Activated CD8-positive, alpha-beta memory T cell treated with anti-CD3 and anti-CD28 coated beads, Interleukin-2, amount 10 ng/mL, durations not matched to agents 7 days and 5 days (primary cell): Measurements from ENCODE around the gene TRPC1. TPM values are rescaled to one million over a fixed set of nuclear protein-coding genes. Genes with fewer than 3 reads are reported as not detected.
"Not testable (repeated sequence)": the region's sequence is repeated elsewhere in the genome, so short reads cannot be mapped to it uniquely, and the experiment has no call there.

Source experiments
- ATAC-seq: fragments of 150-1000 bp; cut with Tn5 transposase; one replicate; pipeline ENCODE4 v1.10.0; 2021; ENCODE audit warnings: moderate library complexity
- CTCF ChIA-PET: fragments of 350-600 bp; sonication (Branson Sonifier 250); formaldehyde crosslinking; loops from one replicate; lab custom pipeline; 2021; ENCODE audit warnings: antibody characterized with exemption; lab: Charles Lee
- DNase-seq: peaks from one replicate; pipeline ENCODE4 v3.0.0-alpha.2; 2020
- H3K27ac Mint-ChIP-seq: one replicate; pipeline ENCODE4 v1.8.0; 2021; ENCODE audit warnings: mild to moderate bottlenecking, mixed read lengths
- H3K27me3 Mint-ChIP-seq: one replicate; pipeline ENCODE4 v1.8.0; 2021; ENCODE audit warnings: mixed read lengths
- H3K36me3 Mint-ChIP-seq: one replicate; pipeline ENCODE4 v1.8.0; 2021; ENCODE audit warnings: mild to moderate bottlenecking, mixed read lengths
- H3K4me1 Mint-ChIP-seq: one replicate; pipeline ENCODE4 v1.8.0; 2021; ENCODE audit warnings: mixed read lengths
- H3K4me3 Mint-ChIP-seq: one replicate; pipeline ENCODE4 v1.8.0; 2021; ENCODE audit warnings: mild to moderate bottlenecking, moderate library complexity, mixed read lengths
- H3K9me3 Mint-ChIP-seq: one replicate; pipeline ENCODE4 v1.8.0; 2022; ENCODE audit warnings: low read depth, mixed read lengths
- total RNA-seq, 2 experiments: library from RNA; stranded (reverse); gene quantifications; one replicate each; pipeline ENCODE4 v1.2.3, GENCODE V29; 2021

The TRPC1 gene
- total RNA-seq = 1 to 10 TPM; 2.1 to 2.9 TPM

GRCh38 chr3:142723968-142724681 is at the start of gene TRPC1:
TRPC1 (plus strand) TSS chr3:142724034; CDS start chr3:142724560, 526 bp downstream.
- DNase-seq = peak; percentile 65
- H3K27me3 Mint-ChIP-seq = peaks cover 62% of the 10 kb centered on the region
- ATAC-seq = peak; percentile 97
- no peaks in the 10 kb centered on the region for H3K9me3 Mint-ChIP-seq
- H3K4me1 Mint-ChIP-seq = peaks cover 12% of the 10 kb centered on the region
- H3K4me3 Mint-ChIP-seq = peak within 1 kb of the TSS; percentile 79
- peak within 1 kb of the TSS; percentile 89 for H3K27ac Mint-ChIP-seq
- CTCF ChIA-PET = interaction anchor here (0.9 kb wide), 1 partner anchor 127 kb away, joined by 4 read pairs; the partner anchor contains the start of gene PLS1
- no peaks in the 10 kb centered on the region for H3K36me3 Mint-ChIP-seq

DNA sequence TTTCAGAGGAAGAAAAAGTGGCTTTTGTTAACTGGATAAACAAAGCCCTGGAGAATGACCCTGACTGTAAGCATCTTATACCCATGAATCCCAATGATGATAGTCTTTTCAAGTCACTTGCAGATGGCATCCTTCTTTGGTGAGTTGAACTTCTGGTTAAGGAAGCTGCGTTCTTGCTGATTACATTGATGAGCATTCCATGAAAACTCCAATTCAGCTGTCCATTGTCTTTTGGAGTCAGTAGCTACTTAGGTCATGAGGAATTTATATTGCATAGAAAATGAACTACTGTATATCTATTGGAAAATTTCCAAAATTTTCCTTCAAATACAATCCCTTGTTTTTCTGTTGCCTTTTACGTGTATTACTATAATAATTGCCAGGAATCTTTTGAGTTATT is 47.7 kb upstream of the TRPC1 start:
- CTCF ChIA-PET = no interaction called here
- Mint-ChIP-seq H3K4me3 (no peak overlapping the region), H3K9me3 (no peaks in the 10 kb centered on the region), H3K36me3 (no peaks in the 10 kb centered on the region), H3K27me3 (no peaks in the 10 kb centered on the region), H3K4me1 (no peaks in the 10 kb centered on the region), H3K27ac (no peak overlapping the region)
- no peak for DNase-seq
- no peak for ATAC-seq

GRCh38 chr3:142680710-142681109 is 43.1 kb upstream of the TRPC1 start:
- H3K9me3 Mint-ChIP-seq = no peaks in the 10 kb centered on the region
- no peaks in the 10 kb centered on the region for H3K27me3 Mint-ChIP-seq
- no peaks in the 10 kb centered on the region for H3K36me3 Mint-ChIP-seq
- H3K27ac Mint-ChIP-seq = no peak overlapping the region
- H3K4me1 Mint-ChIP-seq = no peaks in the 10 kb centered on the region
- CTCF ChIA-PET = no interaction called here
- ATAC-seq (no peak), DNase-seq (no peak)
- no peak overlapping the region for H3K4me3 Mint-ChIP-seq

- CTCF ChIA-PET = no interaction called here
- Mint-ChIP-seq H3K36me3 (no peaks in the 10 kb centered on the region), H3K27ac (no peak overlapping the region), H3K4me1 (no peaks in the 10 kb centered on the region), H3K9me3 (no peaks in the 10 kb centered on the region), H3K27me3 (no peaks in the 10 kb centered on the region), H3K4me3 (no peak overlapping the region)
- no peak for ATAC-seq
- no peak for DNase-seq
Measured at GRCh38 chr3:142690613-142691012, 33.2 kb upstream of the TRPC1 start.

DNA sequence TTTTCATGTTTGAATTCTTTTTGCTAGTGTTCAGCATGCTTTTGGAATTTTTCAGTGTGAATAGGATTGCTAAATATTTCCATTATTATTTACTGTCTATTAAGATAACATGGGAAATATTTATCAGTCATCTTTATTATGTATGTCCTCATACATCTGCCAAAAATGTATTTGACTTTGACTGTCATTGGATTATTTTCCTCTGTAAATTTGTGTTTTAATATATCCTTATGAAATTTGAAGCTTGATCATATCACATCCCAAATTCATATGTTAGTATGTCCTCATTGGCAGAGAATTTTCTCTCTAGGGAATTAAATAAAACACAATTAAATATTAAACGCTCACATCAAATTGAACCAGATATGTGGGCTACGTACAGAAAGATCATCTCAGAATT is 32.3 kb upstream of the TRPC1 start:
- no peaks in the 10 kb centered on the region for H3K9me3 Mint-ChIP-seq
- CTCF ChIA-PET = no interaction called here
- no peaks in the 10 kb centered on the region for H3K36me3 Mint-ChIP-seq
- ATAC-seq (no peak), DNase-seq (no peak)
- no peak overlapping the region for H3K27ac Mint-ChIP-seq
- no peaks in the 10 kb centered on the region for H3K27me3 Mint-ChIP-seq
- no peaks in the 10 kb centered on the region for H3K4me1 Mint-ChIP-seq
- H3K4me3 Mint-ChIP-seq = no peak overlapping the region

DNA sequence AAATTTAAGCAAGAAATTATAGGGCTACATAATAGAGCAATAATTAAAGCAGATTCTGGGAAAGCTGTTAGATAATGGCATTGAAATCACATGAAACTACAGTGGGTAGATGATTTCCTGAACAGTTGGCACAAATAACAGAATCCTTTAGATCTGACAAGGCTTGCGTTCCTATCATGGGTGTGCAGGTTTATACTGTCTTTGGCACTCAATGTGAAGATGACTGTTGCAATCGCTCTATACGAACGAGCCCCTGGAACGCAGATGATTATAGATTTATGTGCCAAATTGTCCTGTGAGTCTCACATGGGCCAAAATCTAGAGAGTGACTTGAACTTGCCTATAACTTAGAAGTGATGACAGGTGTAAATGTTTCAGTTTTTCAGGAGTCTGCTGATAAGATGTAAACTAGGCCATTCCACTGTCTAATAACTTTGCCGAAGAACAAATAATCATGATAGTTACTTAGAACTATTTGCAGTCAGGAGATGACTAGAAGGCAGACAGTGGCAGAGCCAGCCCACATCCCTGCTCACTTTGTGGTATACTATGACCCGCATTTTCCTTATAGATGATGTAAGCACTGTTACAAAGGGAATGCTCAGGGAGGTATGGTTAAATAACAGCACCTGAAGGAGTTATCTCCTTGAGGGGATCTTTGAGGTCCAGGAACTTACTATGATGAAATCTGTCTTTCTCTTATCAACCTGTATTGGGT is 30.5 kb upstream of the TRPC1 start:
- DNase-seq (no peak), ATAC-seq (no peak)
- Mint-ChIP-seq H3K9me3 (no peaks in the 10 kb centered on the region), H3K27me3 (no peaks in the 10 kb centered on the region), H3K36me3 (no peaks in the 10 kb centered on the region), H3K27ac (no peak overlapping the region), H3K4me1 (no peaks in the 10 kb centered on the region), H3K4me3 (no peak overlapping the region)
- CTCF ChIA-PET = no interaction called here

DNA sequence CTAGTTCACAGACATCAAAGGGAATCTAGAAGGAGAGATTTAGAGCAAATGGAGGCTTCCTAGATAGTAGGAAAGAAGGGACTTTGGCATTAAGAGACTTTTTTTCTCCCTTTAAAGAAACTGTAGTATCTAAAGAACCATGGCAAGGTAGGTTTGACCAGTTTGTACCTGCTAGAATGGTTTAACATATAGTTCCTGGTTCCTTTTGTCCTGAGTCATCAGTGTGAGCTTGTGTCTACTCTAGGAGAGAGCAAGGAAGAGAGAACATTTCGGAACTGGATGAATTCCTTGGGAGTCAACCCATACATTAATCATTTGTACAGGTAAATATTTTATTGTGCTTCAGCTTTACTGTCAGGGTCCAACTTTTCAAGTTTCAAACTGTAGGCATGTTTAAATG is 29.6 kb upstream of the TRPC1 start:
- DNase-seq (no peak), ATAC-seq (no peak)
- Mint-ChIP-seq H3K9me3 (no peaks in the 10 kb centered on the region), H3K4me3 (no peak overlapping the region), H3K4me1 (no peaks in the 10 kb centered on the region), H3K27me3 (no peaks in the 10 kb centered on the region), H3K27ac (no peak overlapping the region), H3K36me3 (no peaks in the 10 kb centered on the region)
- CTCF ChIA-PET = no interaction called here

DNA sequence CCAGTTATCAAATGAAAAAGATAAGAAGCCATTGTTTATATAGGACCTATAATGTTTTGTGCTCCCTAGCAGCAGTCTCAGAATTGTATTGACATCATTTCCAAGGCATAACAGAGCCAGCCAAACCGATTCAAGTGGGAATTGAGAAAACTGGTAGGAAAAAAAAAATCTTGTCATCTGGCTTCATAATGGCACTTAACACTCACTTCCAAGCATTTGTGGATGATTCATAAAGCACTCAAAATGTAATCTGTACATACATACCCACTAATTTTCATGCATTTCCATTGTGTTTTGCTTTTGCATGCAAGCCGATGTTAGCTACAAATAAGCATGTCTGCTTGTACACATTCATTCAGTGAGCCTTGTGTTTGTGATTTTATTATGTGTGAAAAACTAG is 18.6 kb upstream of the TRPC1 start:
- DNase-seq (no peak), ATAC-seq (no peak)
- no peaks in the 10 kb centered on the region for H3K9me3 Mint-ChIP-seq
- no peak overlapping the region for H3K4me3 Mint-ChIP-seq
- peaks cover 10% of the 10 kb centered on the region for H3K4me1 Mint-ChIP-seq
- no peaks in the 10 kb centered on the region for H3K36me3 Mint-ChIP-seq
- no peaks in the 10 kb centered on the region for H3K27me3 Mint-ChIP-seq
- H3K27ac Mint-ChIP-seq = no peak overlapping the region
- CTCF ChIA-PET = no interaction called here

DNA sequence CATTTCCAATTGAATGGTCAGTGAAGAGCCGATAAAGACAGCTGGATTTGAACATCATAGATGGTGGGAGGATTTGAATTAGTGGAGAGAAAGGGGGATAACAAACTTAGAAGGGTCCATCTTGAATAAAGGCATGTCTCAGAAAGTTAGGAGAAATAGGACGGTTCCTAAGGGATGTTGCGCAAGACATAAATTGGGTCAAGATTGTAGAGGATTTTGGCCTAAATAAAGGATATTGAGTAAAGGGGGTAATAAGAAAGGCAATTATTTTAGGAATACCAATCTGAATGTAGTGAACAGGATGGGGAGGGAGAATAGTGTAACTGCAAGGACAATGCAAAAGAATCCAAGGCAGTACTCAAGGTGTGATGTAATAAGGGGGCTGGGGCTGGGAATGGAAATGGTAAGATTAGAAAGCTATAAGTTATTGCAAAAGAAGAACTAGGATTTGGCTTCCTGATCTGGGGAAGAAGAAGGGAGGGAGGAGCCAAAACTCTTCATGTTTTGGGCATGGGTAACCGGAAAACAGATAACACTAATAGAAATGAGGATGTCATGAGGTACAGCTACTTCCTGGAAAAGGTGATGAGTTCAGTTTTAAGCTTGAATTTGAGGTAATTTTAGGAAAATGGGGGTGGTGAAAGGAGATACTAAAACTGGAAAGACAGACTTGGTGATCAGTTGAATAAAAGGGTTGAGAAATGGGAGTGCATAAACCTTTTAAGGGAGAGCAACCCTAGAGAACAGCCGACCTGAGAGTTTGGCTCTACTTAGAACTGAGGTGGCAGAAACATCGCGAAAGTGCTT is 17.3 kb upstream of the TRPC1 start:
- H3K27ac Mint-ChIP-seq = no peak overlapping the region
- H3K27me3 Mint-ChIP-seq = no peaks in the 10 kb centered on the region
- CTCF ChIA-PET = no interaction called here
- H3K36me3 Mint-ChIP-seq = no peaks in the 10 kb centered on the region
- H3K4me3 Mint-ChIP-seq = no peak overlapping the region
- DNase-seq = no peak
- ATAC-seq = no peak
- H3K9me3 Mint-ChIP-seq = no peaks in the 10 kb centered on the region
- peaks cover 10% of the 10 kb centered on the region for H3K4me1 Mint-ChIP-seq

- Mint-ChIP-seq H3K4me1 (peaks cover 10% of the 10 kb centered on the region), H3K9me3 (no peaks in the 10 kb centered on the region), H3K36me3 (no peaks in the 10 kb centered on the region), H3K27me3 (peaks cover 2% of the 10 kb centered on the region), H3K27ac (no peak overlapping the region), H3K4me3 (no peak overlapping the region)
- DNase-seq = no peak
- CTCF ChIA-PET = no interaction called here
- ATAC-seq = no peak
Measured at GRCh38 chr3:142709207-142709606, 14.6 kb upstream of the TRPC1 start.

- H3K36me3 Mint-ChIP-seq = not testable (repeated sequence)
Measured at GRCh38 chr3:142714882-142715281, 9.0 kb upstream of the TRPC1 start.

DNA sequence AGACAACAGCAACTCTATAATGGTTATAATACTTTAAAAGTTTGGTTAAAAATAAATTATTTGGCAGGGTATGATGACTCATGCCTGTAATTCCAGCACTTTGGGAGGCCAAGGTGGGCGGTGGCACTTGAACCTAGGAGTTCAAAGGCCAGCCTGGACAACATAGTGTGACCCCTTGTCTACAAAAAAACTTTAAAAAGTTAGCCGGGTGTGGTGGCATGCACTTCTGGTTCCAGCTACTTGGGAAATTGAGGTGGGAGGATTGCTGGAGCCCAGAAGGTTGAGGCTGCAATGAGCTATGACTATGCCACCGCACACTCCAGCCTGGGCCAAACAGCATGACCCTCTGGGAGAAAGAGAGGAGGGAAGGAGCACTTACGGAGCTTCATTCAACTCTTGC is 7.7 kb upstream of the TRPC1 start:
- ATAC-seq = no peak
- CTCF ChIA-PET = no interaction called here
- H3K27ac Mint-ChIP-seq = no peak overlapping the region
- H3K27me3 Mint-ChIP-seq = peaks cover 35% of the 10 kb centered on the region
- no peak for DNase-seq
- H3K36me3 Mint-ChIP-seq = no peaks in the 10 kb centered on the region
- H3K4me1 Mint-ChIP-seq = no peaks in the 10 kb centered on the region
- H3K9me3 Mint-ChIP-seq = no peaks in the 10 kb centered on the region
- H3K4me3 Mint-ChIP-seq = no peak overlapping the region

More at GRCh38 chr3:142714882-142715281, 9.0 kb upstream of the TRPC1 start:
- DNase-seq, CTCF ChIA-PET, H3K27ac Mint-ChIP-seq, H3K4me1 Mint-ChIP-seq, H3K4me3 Mint-ChIP-seq, ATAC-seq, H3K9me3 Mint-ChIP-seq: not testable (repeated sequence)
- peaks cover 25% of the 10 kb centered on the region for H3K27me3 Mint-ChIP-seq

- H3K27me3 Mint-ChIP-seq = peaks cover 64% of the 10 kb centered on the region
- CTCF ChIA-PET = interaction anchor here (0.9 kb wide), 1 partner anchor 127 kb away, joined by 4 read pairs; the partner anchor contains the start of gene PLS1
- peaks cover 12% of the 10 kb centered on the region for H3K4me1 Mint-ChIP-seq
- no peak for ATAC-seq
- no peak overlapping the region for H3K27ac Mint-ChIP-seq
- DNase-seq = peak; percentile 86
- peak overlapping the region; percentile 79 for H3K4me3 Mint-ChIP-seq
- no peaks in the 10 kb centered on the region for H3K9me3 Mint-ChIP-seq
- H3K36me3 Mint-ChIP-seq = no peaks in the 10 kb centered on the region
Measured at GRCh38 chr3:142723665-142723967, 218 bp upstream of the TRPC1 start.
